ENCODE data around the gene EFCAB11. TPM values are rescaled to one million over a fixed set of nuclear protein-coding genes. Genes with fewer than 3 reads are reported as not detected.
"Not testable (repeated sequence)": the region's sequence is repeated elsewhere in the genome, so short reads cannot be mapped to it uniquely, and the experiment has no call there.

EFCAB11 gene
- total RNA-seq, 1 experiment from 2014 or later, result 5.6 TPM

- DNase-seq (ENCODE audit: low spot score), result no peak
- in situ Hi-C loops (cut with HindIII; ENCODE audit: low sequenced_read_pairs), result no loop called here
Measured at GRCh38 chr14:89890589-89890988, 63.9 kb downstream of the EFCAB11 start.

GRCh38 chr14:89889626-89890025, 64.9 kb downstream of the EFCAB11 start:
- no peak for DNase-seq (ENCODE audit: low spot score)
- in situ Hi-C loops (cut with HindIII; ENCODE audit: low sequenced_read_pairs), result no loop called here

- in situ Hi-C loops (cut with HindIII; ENCODE audit: low sequenced_read_pairs), result no loop called here
- DNase-seq (ENCODE audit: low spot score), result no peak
Measured at GRCh38 chr14:89884761-89885160, 69.8 kb downstream of the EFCAB11 start.

- no peak for DNase-seq (ENCODE audit: low spot score)
- in situ Hi-C loops (cut with HindIII; ENCODE audit: low sequenced_read_pairs), result no loop called here
Measured at GRCh38 chr14:89881839-89882238, 72.7 kb downstream of the EFCAB11 start.

GRCh38 chr14:89874091-89874490, 80.4 kb downstream of the EFCAB11 start:
- in situ Hi-C loops (cut with HindIII; ENCODE audit: low sequenced_read_pairs); DNase-seq (ENCODE audit: low spot score): not testable (repeated sequence)

- in situ Hi-C loops (cut with HindIII; ENCODE audit: low sequenced_read_pairs), result no loop called here
Measured at GRCh38 chr14:89870316-89870715, 84.2 kb downstream of the EFCAB11 start.

GRCh38 chr14:89869606-89870005, 84.9 kb downstream of the EFCAB11 start:
- in situ Hi-C loops (cut with HindIII; ENCODE audit: low sequenced_read_pairs), result no loop called here
- DNase-seq (ENCODE audit: low spot score), result no peak

More at GRCh38 chr14:89870316-89870715, 84.2 kb downstream of the EFCAB11 start:
- no peak for DNase-seq (ENCODE audit: low spot score)

GRCh38 chr14:89866458-89866857, 88.1 kb downstream of the EFCAB11 start:
- in situ Hi-C loops (cut with HindIII; ENCODE audit: low sequenced_read_pairs), result no loop called here
- no peak for DNase-seq (ENCODE audit: low spot score)

- in situ Hi-C loops (cut with HindIII; ENCODE audit: low sequenced_read_pairs), result no loop called here
- DNase-seq (ENCODE audit: low spot score), result no peak
Measured at GRCh38 chr14:89865153-89865552, 89.4 kb downstream of the EFCAB11 start.

- in situ Hi-C loops (cut with HindIII; ENCODE audit: low sequenced_read_pairs), result no loop called here
- DNase-seq (ENCODE audit: low spot score), result no peak
Measured at GRCh38 chr14:89862856-89863255, 91.7 kb downstream of the EFCAB11 start.

- in situ Hi-C loops (cut with HindIII; ENCODE audit: low sequenced_read_pairs), result no loop called here
- no peak for DNase-seq (ENCODE audit: low spot score)
Measured at GRCh38 chr14:89861630-89862029, 92.9 kb downstream of the EFCAB11 start.

GRCh38 chr14:89858089-89858488, 96.4 kb downstream of the EFCAB11 start:
- no peak for DNase-seq (ENCODE audit: low spot score)
- in situ Hi-C loops (cut with HindIII; ENCODE audit: low sequenced_read_pairs), result no loop called here

GRCh38 chr14:89856871-89857345, 97.6 kb downstream of the EFCAB11 start:
- no peak for DNase-seq (ENCODE audit: low spot score)

GRCh38 chr14:89855961-89856656, 98.4 kb downstream of the EFCAB11 start:
- DNase-seq (ENCODE audit: low spot score), result no peak
- in situ Hi-C loops (cut with HindIII; ENCODE audit: low sequenced_read_pairs), result no loop called here

More at GRCh38 chr14:89856871-89857345, 97.6 kb downstream of the EFCAB11 start:
- in situ Hi-C loops (cut with HindIII; ENCODE audit: low sequenced_read_pairs), result no loop called here

GRCh38 chr14:89853936-89854693, 100.4 kb downstream of the EFCAB11 start:
- DNase-seq (ENCODE audit: low spot score), result no peak
- in situ Hi-C loops (cut with HindIII; ENCODE audit: low sequenced_read_pairs), result no loop called here

- DNase-seq (ENCODE audit: low spot score), result peak; percentile 6
- in situ Hi-C loops (cut with HindIII; ENCODE audit: low sequenced_read_pairs), result no loop called here
Measured at GRCh38 chr14:89851106-89851505, 103.4 kb downstream of the EFCAB11 start.

- in situ Hi-C loops (cut with HindIII; ENCODE audit: low sequenced_read_pairs), result no loop called here
- no peak for DNase-seq (ENCODE audit: low spot score)
Measured at GRCh38 chr14:89849931-89850330, 104.6 kb downstream of the EFCAB11 start.

- DNase-seq (ENCODE audit: low spot score), result peak; percentile 24
- in situ Hi-C loops (cut with HindIII; ENCODE audit: low sequenced_read_pairs), result no loop called here
Measured at GRCh38 chr14:89848165-89848564, 106.4 kb downstream of the EFCAB11 start.

GRCh38 chr14:89845346-89845745, 109.2 kb downstream of the EFCAB11 start:
- in situ Hi-C loops (cut with HindIII; ENCODE audit: low sequenced_read_pairs), result no loop called here
- no peak for DNase-seq (ENCODE audit: low spot score)

- no peak for DNase-seq (ENCODE audit: low spot score)
- in situ Hi-C loops (cut with HindIII; ENCODE audit: low sequenced_read_pairs), result no loop called here
Measured at GRCh38 chr14:89844508-89844907, 110.0 kb downstream of the EFCAB11 start.
